NCI-H774 (cell line): ENCODE measurements around the gene MAB21L2.
"Not testable (repeated sequence)": the region's sequence is repeated elsewhere in the genome, so short reads cannot be mapped to it uniquely, and the experiment has no call there.

ENCODE experiments used
- DNase-seq: peaks from one replicate; lab custom pipeline; 2025; lab: John Stamatoyannopoulos, UW

Gene MAB21L2

GRCh38 chr4:150582146-150582872, at the start of gene MAB21L2:
Gene MAB21L2, plus strand, starts transcription at chr4:150582151. Its CDS starts 879 bp downstream, at chr4:150583030.
- DNase-seq, result no peak

- no peak for DNase-seq
Observed at GRCh38 chr4:150533673-150534072, 48.3 kb upstream of the MAB21L2 start.

- DNase-seq, result no peak
Observed at GRCh38 chr4:150534818-150535217, 47.1 kb upstream of the MAB21L2 start.

GRCh38 chr4:150537911-150538310, 44.0 kb upstream of the MAB21L2 start:
- DNase-seq, result peak; percentile 19

- DNase-seq, result no peak
Observed at GRCh38 chr4:150540536-150540935, 41.4 kb upstream of the MAB21L2 start.

GRCh38 chr4:150540959-150541360, 41.0 kb upstream of the MAB21L2 start:
- no peak for DNase-seq

GRCh38 chr4:150541681-150542080, 40.3 kb upstream of the MAB21L2 start:
- DNase-seq, result no peak

- no peak for DNase-seq
Observed at GRCh38 chr4:150543042-150543441, 38.9 kb upstream of the MAB21L2 start.

- no peak for DNase-seq
Observed at GRCh38 chr4:150546286-150546685, 35.7 kb upstream of the MAB21L2 start.

GRCh38 chr4:150547154-150547838, 34.7 kb upstream of the MAB21L2 start:
- DNase-seq, result no peak

- DNase-seq, result not testable (repeated sequence)
Observed at GRCh38 chr4:150557811-150558210, 24.1 kb upstream of the MAB21L2 start.

GRCh38 chr4:150561143-150561737, 20.7 kb upstream of the MAB21L2 start:
- DNase-seq, result no peak

- DNase-seq, result no peak
Observed at GRCh38 chr4:150562250-150562649, 19.7 kb upstream of the MAB21L2 start.

GRCh38 chr4:150562751-150563150, 19.2 kb upstream of the MAB21L2 start:
- DNase-seq, result no peak

GRCh38 chr4:150564967-150565366, 17.0 kb upstream of the MAB21L2 start:
- DNase-seq, result not testable (repeated sequence)

- DNase-seq, result no peak
Observed at GRCh38 chr4:150567070-150567469, 14.9 kb upstream of the MAB21L2 start.

- DNase-seq, result no peak
Observed at GRCh38 chr4:150569384-150569987, 12.5 kb upstream of the MAB21L2 start.

- no peak for DNase-seq
Observed at GRCh38 chr4:150569998-150570535, 11.9 kb upstream of the MAB21L2 start.

- DNase-seq, result no peak
Observed at GRCh38 chr4:150570862-150571261, 11.1 kb upstream of the MAB21L2 start.

GRCh38 chr4:150572704-150573504, 9.0 kb upstream of the MAB21L2 start:
- no peak for DNase-seq

GRCh38 chr4:150573534-150573933, 8.4 kb upstream of the MAB21L2 start:
- DNase-seq, result no peak

- no peak for DNase-seq
Observed at GRCh38 chr4:150574678-150575077, 7.3 kb upstream of the MAB21L2 start.
